ENCODE measurements around the gene C13orf46. TPM values are rescaled to one million over a fixed set of nuclear protein-coding genes. Genes with fewer than 3 reads are reported as not detected.

C13orf46 gene
- total and polyA plus RNA-seq, 10 of the 15 experiments (the other 5 are each of a cell fraction or from before 2014, with no cell fraction given) = 0.01 to 0.18 (median 0.09) TPM; not detected in 6

GRCh38 chr13:114007566-114007965 lies 33.7 kb upstream of the C13orf46 start (continued):
- TF ChIP-seq REST (IDR thresholded peaks at IDR 0.05; ENCODE audit: low read depth, low read length) (no peak), GABPA (IDR thresholded peaks at IDR 0.05; ENCODE audit: low read depth) (no peak), FOXK2 (IDR thresholded peaks at IDR 0.05) (no peak), BACH1 (IDR thresholded peaks at IDR 0.05; ENCODE audit: borderline replicate concordance) (no peak), SMAD5 (IDR thresholded peaks at IDR 0.05; ENCODE audit: low read depth) (no peak), TAF1 (IDR thresholded peaks at IDR 0.05; ENCODE audit: borderline replicate concordance, low read depth, low read length) (no peak), ZNF274 (IDR thresholded peaks at IDR 0.05; ENCODE audit: insufficient read depth, insufficient read length) (no peak)

GRCh38 chr13:114005206-114005724 lies 31.4 kb upstream of the C13orf46 start:
- ChIA-PET SMC1A (ENCODE audit: uncharacterized antibody, unreplicated experiment) (no interaction called here), POLR2A (no interaction called here), RAD21 (ENCODE audit: unreplicated experiment) (no interaction called here), CTCF (no interaction called here)
- Histone ChIP-seq H3K4me3 (no peak overlapping the region), H3K79me2 (ENCODE audit: control insufficient read depth, insufficient read depth, low read length) (no peaks in the 10 kb centered on the region), H3K9me3 (replicated peaks; ENCODE audit: control insufficient read depth, insufficient read depth, low read length) (no peaks in the 10 kb centered on the region), H2AFZ (ENCODE audit: control insufficient read depth, low read depth, low read length) (no peak overlapping the region), H3K27me3 (replicated peaks in 1 of 2; ENCODE audit: control insufficient read depth in 2 of 2, insufficient read depth in 2 of 2, low read length in 1 of 2) (no peaks in the 10 kb centered on the region), H3K27ac (ENCODE audit: control insufficient read depth, insufficient read depth) (no peak overlapping the region), H3K9ac (ENCODE audit: control insufficient read depth, insufficient read depth, low read length) (no peak overlapping the region), H4K20me1 (ENCODE audit: control insufficient read depth, insufficient read depth) (no peaks in the 10 kb centered on the region), H3K4me2 (ENCODE audit: control insufficient read depth, insufficient read depth) (no peak overlapping the region), H3K36me3 (ENCODE audit: control insufficient read depth in 2 of 2, insufficient read depth in 2 of 2, low read length in 1 of 2) (peaks cover 0 to 2% of the 10 kb centered on the region in 2 experiments; a peak in 3 of 4 replicates), H3K4me1 (ENCODE audit: control insufficient read depth, insufficient read depth, low read length) (no peaks in the 10 kb centered on the region)
- ATAC-seq = no peak
- intact Hi-C loops (cut with micrococcal nuclease; ENCODE audit: unreplicated experiment) = no loop called here
- FAIRE-seq = no peak
- in situ Hi-C loops (cut with MboI) = no loop called here
- WGBS (ENCODE audit: insufficient coverage, insufficient replicate concordance, low lambda C conversion rate, missing lambda C conversion rate) = 90% methylated on average over 15 of the region's 15 CpGs
- no TSS peak for BruUV-seq (replicated peaks)
- no peak for DNase-seq (ENCODE audit: low read depth, low spot score)
- TF ChIP-seq NKRF (conservative IDR thresholded peaks at IDR 0.05) (no peak), KAT2A (conservative IDR thresholded peaks at IDR 0.05; ENCODE audit: control insufficient read depth, low read depth, low read length) (no peak), E2F8 (IDR thresholded peaks at IDR 0.05; ENCODE audit: low read depth, partially characterized antibody) (no peak)
